Neural progenitor cell (in vitro differentiated cells): ENCODE results near the gene FBLN2. TPM values are rescaled to one million over a fixed set of nuclear protein-coding genes. Genes with fewer than 3 reads are reported as not detected.

Source experiments
- DNase-seq: peaks from one replicate; pipeline ENCODE4 v3.0.0-alpha.2; 2016; ENCODE audit warnings: low spot score
- H2AFZ ChIP-seq: fragments of 200-600 bp; sonication (generic); replicated peaks from 2 replicates; pipeline ENCODE4 v1.6.1; 2016; ENCODE audit warnings: antibody characterized with exemption
- H3F3A ChIP-seq: fragments of 200-600 bp; sonication (generic); 2 replicates; pipeline ENCODE4 v1.6.1; 2016; ENCODE audit warnings: antibody characterized with exemption, low read depth
- H3K27ac ChIP-seq: fragments of 200-600 bp; sonication (generic); 2 replicates; pipeline ENCODE4 v1.5.1; 2016; ENCODE audit warnings: mild to moderate bottlenecking
- H3K27me3 ChIP-seq: fragments of 200-600 bp; sonication (generic); 2 replicates; pipeline ENCODE4 v1.6.1; 2016; ENCODE audit warnings: mild to moderate bottlenecking, moderate library complexity
- H3K36me3 ChIP-seq: fragments of 200-600 bp; sonication (generic); 2 replicates; pipeline ENCODE4 v1.5.1; 2016
- H3K4me1 ChIP-seq: fragments of 200-600 bp; sonication (generic); 2 replicates; pipeline ENCODE4 v1.6.1; 2016; ENCODE audit warnings: mixed run types
- H3K4me2 ChIP-seq: fragments of 200-600 bp; sonication (generic); 2 replicates; pipeline ENCODE4 v1.6.1; 2016
- H3K4me3 ChIP-seq: fragments of 200-600 bp; sonication (generic); 2 replicates; pipeline ENCODE4 v1.5.1; 2016
- H3K79me2 ChIP-seq: fragments of 200-600 bp; sonication (generic); 2 replicates; pipeline ENCODE4 v1.6.1; 2016; ENCODE audit warnings: low read depth
- H3K9ac ChIP-seq: fragments of 200-600 bp; sonication (generic); 2 replicates; pipeline ENCODE4 v1.6.1; 2016
- H3K9me3 ChIP-seq: fragments of 200-600 bp; sonication (generic); 2 replicates; pipeline ENCODE4 v1.5.1; 2016; ENCODE audit warnings: low read depth
- H4K20me1 ChIP-seq: fragments of 200-600 bp; sonication (generic); 2 replicates; pipeline ENCODE4 v1.6.1; 2016; ENCODE audit warnings: low read depth
- H3K27ac Mint-ChIP-seq: 3 replicates; pipeline ENCODE4 v1.8.0; 2021; ENCODE audit warnings: mixed read lengths
- H3K27me3 Mint-ChIP-seq: 2 replicates; pipeline ENCODE4 v1.8.0; 2022; ENCODE audit warnings: low read depth, mild to moderate bottlenecking, inconsistent platforms, moderate library complexity, mixed read lengths; ENCODE audit not compliant: insufficient read depth
- H3K36me3 Mint-ChIP-seq: 3 replicates; pipeline ENCODE4 v1.8.0; 2021; ENCODE audit warnings: mixed read lengths
- H3K4me1 Mint-ChIP-seq: 3 replicates; pipeline ENCODE4 v1.8.0; 2021; ENCODE audit warnings: mixed read lengths
- H3K4me3 Mint-ChIP-seq: 3 replicates; pipeline ENCODE4 v1.8.0; 2021; ENCODE audit warnings: mild to moderate bottlenecking, moderate library complexity, mixed read lengths
- H3K9me3 Mint-ChIP-seq: 3 replicates; pipeline ENCODE4 v1.8.0; 2020; ENCODE audit warnings: mixed read lengths
- EZH2 ChIP-seq: fragments of 200-600 bp; sonication (generic); IDR thresholded peaks from 2 replicates; pipeline ENCODE4 v1.6.1; 2017; ENCODE audit warnings: antibody characterized with exemption, mild to moderate bottlenecking, moderate library complexity
- EZH2phosphoT487 ChIP-seq: fragments of 200-600 bp; sonication (generic); IDR thresholded peaks from 2 replicates; pipeline ENCODE4 v1.6.1; 2017; ENCODE audit warnings: antibody characterized with exemption
- total RNA-seq: library from RNA; depleted of rRNA; stranded (reverse); fragments of >200 nt; gene quantifications from 2 replicates; pipeline ENCODE4 v1.2.3, GENCODE V29; 2015; ENCODE audit warnings: low replicate concordance
- TF ChIP-seq, protein P1 (sequence below): fragments of 200-600 bp; sonication (generic); IDR thresholded peaks from 2 replicates; pipeline ENCODE4 v1.5.1; 2017; ENCODE audit warnings: antibody characterized with exemption, mild to moderate bottlenecking

The FBLN2 gene
- total RNA-seq, 1 donor from 2014 or later, result 15.9 TPM

GRCh38 chr3:13647298-13648059 is 98.6 kb downstream of the FBLN2 start:
- H3K4me3 ChIP-seq, result no peak overlapping the region

GRCh38 chr3:13648060-13649001 is 99.4 kb downstream of the FBLN2 start:
- H3K9me3 ChIP-seq, result no peaks in the 10 kb centered on the region
- Mint-ChIP-seq H3K4me3 (peak overlapping the region; percentile 61), H3K9me3 (no peaks in the 10 kb centered on the region), H3K27me3 (peaks cover 15% of the 10 kb centered on the region), H3K36me3 (no peaks in the 10 kb centered on the region), H3K27ac (peak overlapping the region; percentile 99), H3K4me1 (peaks cover 48% of the 10 kb centered on the region)
- peak; percentile 93 for DNase-seq
- peak overlapping the region; percentile 22 for H3K27ac ChIP-seq
- TF ChIP-seq, protein P1, sequence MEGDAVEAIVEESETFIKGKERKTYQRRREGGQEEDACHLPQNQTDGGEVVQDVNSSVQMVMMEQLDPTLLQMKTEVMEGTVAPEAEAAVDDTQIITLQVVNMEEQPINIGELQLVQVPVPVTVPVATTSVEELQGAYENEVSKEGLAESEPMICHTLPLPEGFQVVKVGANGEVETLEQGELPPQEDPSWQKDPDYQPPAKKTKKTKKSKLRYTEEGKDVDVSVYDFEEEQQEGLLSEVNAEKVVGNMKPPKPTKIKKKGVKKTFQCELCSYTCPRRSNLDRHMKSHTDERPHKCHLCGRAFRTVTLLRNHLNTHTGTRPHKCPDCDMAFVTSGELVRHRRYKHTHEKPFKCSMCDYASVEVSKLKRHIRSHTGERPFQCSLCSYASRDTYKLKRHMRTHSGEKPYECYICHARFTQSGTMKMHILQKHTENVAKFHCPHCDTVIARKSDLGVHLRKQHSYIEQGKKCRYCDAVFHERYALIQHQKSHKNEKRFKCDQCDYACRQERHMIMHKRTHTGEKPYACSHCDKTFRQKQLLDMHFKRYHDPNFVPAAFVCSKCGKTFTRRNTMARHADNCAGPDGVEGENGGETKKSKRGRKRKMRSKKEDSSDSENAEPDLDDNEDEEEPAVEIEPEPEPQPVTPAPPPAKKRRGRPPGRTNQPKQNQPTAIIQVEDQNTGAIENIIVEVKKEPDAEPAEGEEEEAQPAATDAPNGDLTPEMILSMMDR, result peak; percentile 99
- no peak for TF ChIP-seq EZH2phosphoT487
- TF ChIP-seq EZH2, result no peak
- H3K4me2 ChIP-seq, result peak overlapping the region; percentile 41
- H3K9ac ChIP-seq, result peak overlapping the region; percentile 27
- no peak overlapping the region for H3K4me3 ChIP-seq
- no peaks in the 10 kb centered on the region for H3K36me3 ChIP-seq
- no peaks in the 10 kb centered on the region for H4K20me1 ChIP-seq
- peaks cover 10% of the 10 kb centered on the region for H3F3A ChIP-seq
- H2AFZ ChIP-seq, result peak overlapping the region; percentile 93
- peaks cover 13% of the 10 kb centered on the region for H3K27me3 ChIP-seq
- peaks cover 11% of the 10 kb centered on the region for H3K4me1 ChIP-seq
- H3K79me2 ChIP-seq, result no peaks in the 10 kb centered on the region

More at GRCh38 chr3:13647298-13648059, 98.6 kb downstream of the FBLN2 start:
- H2AFZ ChIP-seq, result peak overlapping the region; percentile 93
- peaks cover 10% of the 10 kb centered on the region for H3F3A ChIP-seq
- no peaks in the 10 kb centered on the region for H4K20me1 ChIP-seq
- no peaks in the 10 kb centered on the region for H3K36me3 Mint-ChIP-seq
- H3K9ac ChIP-seq, result no peak overlapping the region
- no peak overlapping the region for H3K4me2 ChIP-seq
- DNase-seq, result no peak
- H3K27ac ChIP-seq, result no peak overlapping the region
- peaks cover 43% of the 10 kb centered on the region for H3K4me1 Mint-ChIP-seq
- peaks cover 11% of the 10 kb centered on the region for H3K4me1 ChIP-seq
- H3K36me3 ChIP-seq, result no peaks in the 10 kb centered on the region
- H3K4me3 Mint-ChIP-seq, result no peak overlapping the region
- no peaks in the 10 kb centered on the region for H3K9me3 ChIP-seq
- peaks cover 13% of the 10 kb centered on the region for H3K27me3 ChIP-seq
- H3K9me3 Mint-ChIP-seq, result no peaks in the 10 kb centered on the region
- no peak overlapping the region for H3K27ac Mint-ChIP-seq
- peaks cover 15% of the 10 kb centered on the region for H3K27me3 Mint-ChIP-seq
- TF ChIP-seq, protein P1, result no peak
- TF ChIP-seq EZH2phosphoT487 (no peak), EZH2 (no peak)
- no peaks in the 10 kb centered on the region for H3K79me2 ChIP-seq

GRCh38 chr3:13650210-13651056 is 101.5 kb downstream of the FBLN2 start:
- H3K27ac Mint-ChIP-seq, result peak overlapping the region; percentile 81
- H3K36me3 ChIP-seq, result no peaks in the 10 kb centered on the region
- no peak overlapping the region for H3K9ac ChIP-seq
- H3K4me3 ChIP-seq, result no peak overlapping the region
- peaks cover 22% of the 10 kb centered on the region for H3K4me1 ChIP-seq
- H3K4me3 Mint-ChIP-seq, result peak overlapping the region; percentile 81
- TF ChIP-seq EZH2, result no peak
- no peak for TF ChIP-seq EZH2phosphoT487
- TF ChIP-seq, protein P1, result peak; percentile 100
- H3K9me3 ChIP-seq, result no peaks in the 10 kb centered on the region
- no peaks in the 10 kb centered on the region for H3K9me3 Mint-ChIP-seq
- H3K27me3 Mint-ChIP-seq, result peaks cover 20% of the 10 kb centered on the region
- H2AFZ ChIP-seq, result no peak overlapping the region
- H3K36me3 Mint-ChIP-seq, result no peaks in the 10 kb centered on the region
- peaks cover 33% of the 10 kb centered on the region for H3K27me3 ChIP-seq
- peaks cover 15% of the 10 kb centered on the region for H3F3A ChIP-seq
- peaks cover 3% of the 10 kb centered on the region for H4K20me1 ChIP-seq
- peak overlapping the region; percentile 51 for H3K4me2 ChIP-seq
- DNase-seq, result peak; percentile 93
- H3K27ac ChIP-seq, result no peak overlapping the region
- H3K79me2 ChIP-seq, result no peaks in the 10 kb centered on the region
- H3K4me1 Mint-ChIP-seq, result peaks cover 63% of the 10 kb centered on the region
